ENCODE results near the gene TSPAN4. TPM values are rescaled to one million over a fixed set of nuclear protein-coding genes. Genes with fewer than 3 reads are reported as not detected.
A peak's percentile ranks its signal among the peaks of the same experiment; 100 is the strongest.

Gene TSPAN4
- total and polyA plus RNA-seq, 10 of the 15 experiments (the other 5 are each of a cell fraction or from before 2014, with no cell fraction given) = 0.37 to 14.0 (median 8.5) TPM; not detected in 1

DNA sequence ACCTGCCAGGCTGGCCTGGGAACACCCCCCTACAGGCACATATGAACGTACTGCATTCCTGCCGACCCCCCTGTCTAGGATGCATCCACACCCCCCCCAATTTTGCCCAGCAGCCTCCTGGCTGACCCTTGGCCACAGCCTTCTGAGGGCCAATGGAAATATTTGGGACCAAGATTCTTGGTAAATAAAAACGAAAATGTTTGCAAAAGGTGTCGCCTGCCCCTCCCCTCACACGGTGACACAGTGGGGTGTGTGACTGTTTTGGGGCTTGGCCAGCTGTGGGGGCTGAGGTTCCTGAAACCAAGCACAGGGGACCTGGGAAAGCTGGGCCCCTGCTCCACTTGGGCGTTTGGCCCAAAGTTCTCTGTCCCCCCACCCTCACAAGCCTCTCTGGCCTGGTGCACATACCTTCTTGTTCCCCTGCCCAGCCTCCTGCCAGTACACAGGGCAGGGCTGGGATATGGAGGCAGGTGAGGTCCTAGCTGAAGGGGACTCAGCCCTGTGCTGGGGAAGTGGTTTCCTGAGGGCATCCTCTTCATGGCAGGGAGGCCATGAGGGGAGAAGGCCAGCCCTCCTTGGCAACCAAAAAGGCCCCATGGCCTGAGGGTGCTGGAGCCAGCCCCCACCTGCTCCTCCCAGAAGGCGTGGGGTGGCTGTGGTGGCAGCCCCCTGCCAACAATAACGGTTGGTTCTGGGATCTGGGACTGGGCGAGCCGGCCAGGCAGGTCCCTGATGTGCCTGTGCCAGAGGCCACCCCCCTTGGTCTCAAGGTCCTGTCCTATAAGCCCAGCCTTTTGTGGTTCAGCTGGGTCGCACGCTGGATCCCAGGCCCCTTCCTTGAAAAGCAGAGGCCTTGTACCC, 17.1 kb upstream of the TSPAN4 start:
- FAIRE-seq (no peak), ATAC-seq (no peak), DNase-seq (ENCODE audit: low read depth, low spot score) (no peak)
- ChIA-PET SMC1A (ENCODE audit: uncharacterized antibody, unreplicated experiment) (no interaction called here), CTCF (no interaction called here), POLR2A (interaction anchor here (0.6 to 1.4 kb wide), 3 partner anchors 9 to 47 kb away, joined by 3 to 4 read pairs (median 3); no protein-coding TSS in a partner anchor), RAD21 (ENCODE audit: unreplicated experiment) (interaction anchor here (0.6 kb wide), 1 partner anchor 20 kb away, joined by 3 read pairs; no protein-coding TSS in a partner anchor)
- Histone ChIP-seq H3K4me3 (no peak overlapping the region), H3K9me3 (replicated peaks; ENCODE audit: control insufficient read depth, insufficient read depth, low read length) (no peaks in the 10 kb centered on the region), H3K4me1 (ENCODE audit: control insufficient read depth, insufficient read depth, low read length) (peaks cover 30% of the 10 kb centered on the region), H3K4me2 (ENCODE audit: control insufficient read depth, insufficient read depth) (no peak overlapping the region), H3K36me3 (ENCODE audit: control insufficient read depth in 2 of 2, insufficient read depth in 2 of 2, low read length in 1 of 2) (no peaks in the 10 kb centered on the region; a peak in 2 of 4 replicates), H3K27ac (ENCODE audit: control insufficient read depth, insufficient read depth) (no peak overlapping the region), H4K20me1 (ENCODE audit: control insufficient read depth, insufficient read depth) (no peaks in the 10 kb centered on the region; the same call in 1 of the 2 replicates), H3K9ac (ENCODE audit: control insufficient read depth, insufficient read depth, low read length) (no peak overlapping the region), H3K79me2 (ENCODE audit: control insufficient read depth, insufficient read depth, low read length) (peaks cover 2% of the 10 kb centered on the region), H2AFZ (ENCODE audit: control insufficient read depth, low read depth, low read length) (no peak overlapping the region), H3K27me3 (replicated peaks in 1 of 2; ENCODE audit: control insufficient read depth in 2 of 2, insufficient read depth in 2 of 2, low read length in 1 of 2) (no peaks in the 10 kb centered on the region; a peak in 1 of 4 replicates)
- intact Hi-C loops (cut with micrococcal nuclease; ENCODE audit: unreplicated experiment) = no loop called here
- BruUV-seq (replicated peaks) = no TSS peak
- TF ChIP-seq POLR2AphosphoS5 (IDR thresholded peaks at IDR 0.05; ENCODE audit: low read length) = peak; percentile 44; the same call in 1 of the 2 replicates
- TF ChIP-seq IKZF2 (IDR thresholded peaks at IDR 0.05) = no peak
- in situ Hi-C loops (cut with MboI) = no loop called here
- 81% methylated on average over 12 of the region's 12 CpGs for WGBS (ENCODE audit: insufficient coverage, insufficient replicate concordance, low lambda C conversion rate, missing lambda C conversion rate)

DNA sequence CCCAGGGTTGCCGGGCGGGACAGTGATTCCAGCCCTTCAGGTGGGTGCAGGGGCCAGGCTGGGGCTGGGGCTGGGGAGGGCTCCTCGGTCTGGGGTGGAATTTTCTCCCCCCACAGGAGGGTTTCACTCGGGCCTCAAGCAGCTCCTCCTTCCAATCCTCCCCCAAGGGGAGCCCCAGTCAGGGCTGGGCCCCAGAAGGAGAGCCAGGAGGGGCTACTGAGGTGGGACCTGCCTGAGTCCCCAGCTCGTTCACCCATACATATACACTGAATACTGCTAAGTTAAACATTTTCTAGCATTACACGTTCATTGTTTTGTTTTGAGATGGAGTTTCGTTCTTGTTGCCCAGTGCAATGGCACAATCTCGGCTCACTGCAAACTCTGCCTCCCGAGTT, 16.4 kb upstream of the TSPAN4 start:
- H3K4me1 ChIP-seq (ENCODE audit: control insufficient read depth, insufficient read depth, low read length) = peaks cover 33% of the 10 kb centered on the region
- no peaks in the 10 kb centered on the region for H3K79me2 ChIP-seq (ENCODE audit: control insufficient read depth, insufficient read depth, low read length)
- no peaks in the 10 kb centered on the region; a peak in 2 of 4 replicates for H3K36me3 ChIP-seq (ENCODE audit: control insufficient read depth in 2 of 2, insufficient read depth in 2 of 2, low read length in 1 of 2)
- peak overlapping the region; percentile 100 for H3K4me2 ChIP-seq (ENCODE audit: control insufficient read depth, insufficient read depth)
- ChIA-PET SMC1A (ENCODE audit: uncharacterized antibody, unreplicated experiment) (interaction anchor here (0.6 kb wide), 1 partner anchor 15 kb away, joined by 3 read pairs; no protein-coding TSS in a partner anchor), POLR2A (interaction anchor here (0.7 kb wide), 1 partner anchor 17 kb away, joined by 3 read pairs; no protein-coding TSS in a partner anchor), CTCF (no interaction called here), RAD21 (ENCODE audit: unreplicated experiment) (no interaction called here)
- H3K27ac ChIP-seq (ENCODE audit: control insufficient read depth, insufficient read depth) = no peak overlapping the region
- H2AFZ ChIP-seq (ENCODE audit: control insufficient read depth, low read depth, low read length) = no peak overlapping the region
- no peaks in the 10 kb centered on the region for H4K20me1 ChIP-seq (ENCODE audit: control insufficient read depth, insufficient read depth)
- ATAC-seq (peak; percentile 9), DNase-seq (ENCODE audit: low read depth, low spot score) (no peak), FAIRE-seq (no peak)
- no TSS peak for BruUV-seq (replicated peaks)
- H3K9me3 ChIP-seq (replicated peaks; ENCODE audit: control insufficient read depth, insufficient read depth, low read length) = no peaks in the 10 kb centered on the region
- H3K27me3 ChIP-seq (replicated peaks in 1 of 2; ENCODE audit: control insufficient read depth in 2 of 2, insufficient read depth in 2 of 2, low read length in 1 of 2) = no peaks in the 10 kb centered on the region; a peak in 3 of 4 replicates
- in situ Hi-C loops (cut with MboI) (no loop called here), intact Hi-C loops (cut with micrococcal nuclease; ENCODE audit: unreplicated experiment) (no loop called here)
- peak overlapping the region; percentile 93 for H3K4me3 ChIP-seq
- WGBS (ENCODE audit: insufficient coverage, insufficient replicate concordance, low lambda C conversion rate, missing lambda C conversion rate) = 25% methylated on average over 6 of the region's 9 CpGs
- H3K9ac ChIP-seq (ENCODE audit: control insufficient read depth, insufficient read depth, low read length) = no peak overlapping the region
- TF ChIP-seq MXI1 (IDR thresholded peaks at IDR 0.05; ENCODE audit: low read depth, low read length) (no peak), MEF2B (IDR thresholded peaks at IDR 0.05; ENCODE audit: partially characterized antibody, poor library complexity, severe bottlenecking) (no peak), TAF1 (IDR thresholded peaks at IDR 0.05; ENCODE audit: borderline replicate concordance, low read depth, low read length) (no peak), SP1 (IDR thresholded peaks at IDR 0.05; ENCODE audit: low read depth, low read length) (no peak), LARP7 (IDR thresholded peaks at IDR 0.05) (no peak), JUNB (IDR thresholded peaks at IDR 0.05) (no peak), RCOR1 (conservative IDR thresholded peaks at IDR 0.05; ENCODE audit: low read depth, low read length) (no peak)
- TF ChIP-seq, protein P1, sequence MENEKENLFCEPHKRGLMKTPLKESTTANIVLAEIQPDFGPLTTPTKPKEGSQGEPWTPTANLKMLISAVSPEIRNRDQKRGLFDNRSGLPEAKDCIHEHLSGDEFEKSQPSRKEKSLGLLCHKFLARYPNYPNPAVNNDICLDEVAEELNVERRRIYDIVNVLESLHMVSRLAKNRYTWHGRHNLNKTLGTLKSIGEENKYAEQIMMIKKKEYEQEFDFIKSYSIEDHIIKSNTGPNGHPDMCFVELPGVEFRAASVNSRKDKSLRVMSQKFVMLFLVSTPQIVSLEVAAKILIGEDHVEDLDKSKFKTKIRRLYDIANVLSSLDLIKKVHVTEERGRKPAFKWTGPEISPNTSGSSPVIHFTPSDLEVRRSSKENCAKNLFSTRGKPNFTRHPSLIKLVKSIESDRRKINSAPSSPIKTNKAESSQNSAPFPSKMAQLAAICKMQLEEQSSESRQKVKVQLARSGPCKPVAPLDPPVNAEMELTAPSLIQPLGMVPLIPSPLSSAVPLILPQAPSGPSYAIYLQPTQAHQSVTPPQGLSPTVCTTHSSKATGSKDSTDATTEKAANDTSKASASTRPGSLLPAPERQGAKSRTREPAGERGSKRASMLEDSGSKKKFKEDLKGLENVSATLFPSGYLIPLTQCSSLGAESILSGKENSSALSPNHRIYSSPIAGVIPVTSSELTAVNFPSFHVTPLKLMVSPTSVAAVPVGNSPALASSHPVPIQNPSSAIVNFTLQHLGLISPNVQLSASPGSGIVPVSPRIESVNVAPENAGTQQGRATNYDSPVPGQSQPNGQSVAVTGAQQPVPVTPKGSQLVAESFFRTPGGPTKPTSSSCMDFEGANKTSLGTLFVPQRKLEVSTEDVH (IDR thresholded peaks at IDR 0.05; ENCODE audit: low read depth, partially characterized antibody) = no peak
- TF ChIP-seq, protein P2, sequence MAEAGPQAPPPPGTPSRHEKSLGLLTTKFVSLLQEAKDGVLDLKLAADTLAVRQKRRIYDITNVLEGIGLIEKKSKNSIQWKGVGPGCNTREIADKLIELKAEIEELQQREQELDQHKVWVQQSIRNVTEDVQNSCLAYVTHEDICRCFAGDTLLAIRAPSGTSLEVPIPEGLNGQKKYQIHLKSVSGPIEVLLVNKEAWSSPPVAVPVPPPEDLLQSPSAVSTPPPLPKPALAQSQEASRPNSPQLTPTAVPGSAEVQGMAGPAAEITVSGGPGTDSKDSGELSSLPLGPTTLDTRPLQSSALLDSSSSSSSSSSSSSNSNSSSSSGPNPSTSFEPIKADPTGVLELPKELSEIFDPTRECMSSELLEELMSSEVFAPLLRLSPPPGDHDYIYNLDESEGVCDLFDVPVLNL (IDR thresholded peaks at IDR 0.05; ENCODE audit: low read depth, low read length) = no peak
